ENCODE results near the gene KCNG2. TPM values are rescaled to one million over a fixed set of nuclear protein-coding genes. Genes with fewer than 3 reads are reported as not detected.

KCNG2 gene
- polyA plus RNA-seq, 1 donor from 2014 or later = not detected

DNA sequence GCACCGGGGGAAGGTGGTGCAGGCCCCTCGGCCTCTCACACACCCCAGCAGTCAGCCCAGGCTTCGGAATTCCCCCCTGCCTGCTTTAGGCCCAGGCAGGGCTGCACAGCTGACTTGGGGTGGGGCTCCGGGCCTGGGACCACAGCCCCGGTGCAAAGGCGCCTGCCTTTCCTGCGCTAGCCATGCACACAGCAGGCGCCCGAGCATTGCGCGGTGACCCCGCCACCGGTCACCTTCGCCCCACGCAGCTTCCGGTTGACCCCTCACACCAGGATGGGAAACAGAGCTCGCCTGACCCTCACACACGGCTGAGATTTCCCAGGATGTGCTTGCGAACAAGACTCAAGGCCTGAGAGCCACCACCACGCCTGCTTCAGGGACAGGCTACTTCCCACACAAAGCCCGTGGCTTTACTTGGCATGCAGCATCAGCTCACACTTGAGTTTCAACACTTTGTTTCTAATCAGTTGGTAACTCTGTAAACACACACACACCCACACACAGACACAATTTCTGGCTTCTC is 107.7 kb downstream of the KCNG2 start:
- Histone ChIP-seq H2AFZ (ENCODE audit: low read depth, low read length) (no peak overlapping the region), H3K27me3 (ENCODE audit: insufficient read depth, low read depth, low read length) (no peaks in the 10 kb centered on the region), H3K27ac (ENCODE audit: low read length) (no peak overlapping the region), H3F3A (ENCODE audit: insufficient read depth, low read length, poor library complexity, severe bottlenecking) (no peaks in the 10 kb centered on the region), H3K4me3 (ENCODE audit: low read length) (no peak overlapping the region), H4K20me1 (ENCODE audit: insufficient read depth) (no peaks in the 10 kb centered on the region), H3K9ac (ENCODE audit: low read length) (no peak overlapping the region), H3K36me3 (ENCODE audit: insufficient read depth, low read length) (peaks cover 6% of the 10 kb centered on the region), H3K4me2 (ENCODE audit: low read length) (no peak overlapping the region), H3K79me2 (replicated peaks; ENCODE audit: insufficient read depth, low read length) (no peaks in the 10 kb centered on the region), H3K9me2 (ENCODE audit: insufficient read depth, low read length) (no peaks in the 10 kb centered on the region), H3K9me3 (ENCODE audit: low read length) (no peaks in the 10 kb centered on the region)
- TF ChIP-seq SMC3 (conservative IDR thresholded peaks at IDR 0.05; ENCODE audit: poor library complexity) (no peak), EP300 (conservative IDR thresholded peaks at IDR 0.05; ENCODE audit: poor library complexity, severe bottlenecking) (no peak), EZH2 (IDR thresholded peaks at IDR 0.05; ENCODE audit: borderline replicate concordance, insufficient read depth, low read length, poor library complexity, severe bottlenecking) (no peak), RAD21 (conservative IDR thresholded peaks at IDR 0.05) (no peak), MXI1 (conservative IDR thresholded peaks at IDR 0.05; ENCODE audit: poor library complexity, severe bottlenecking) (no peak), TAF1 (IDR thresholded peaks at IDR 0.05; ENCODE audit: low read depth) (no peak), POLR2AphosphoS5 (IDR thresholded peaks at IDR 0.05) (no peak)
- TF ChIP-seq, protein P1, sequence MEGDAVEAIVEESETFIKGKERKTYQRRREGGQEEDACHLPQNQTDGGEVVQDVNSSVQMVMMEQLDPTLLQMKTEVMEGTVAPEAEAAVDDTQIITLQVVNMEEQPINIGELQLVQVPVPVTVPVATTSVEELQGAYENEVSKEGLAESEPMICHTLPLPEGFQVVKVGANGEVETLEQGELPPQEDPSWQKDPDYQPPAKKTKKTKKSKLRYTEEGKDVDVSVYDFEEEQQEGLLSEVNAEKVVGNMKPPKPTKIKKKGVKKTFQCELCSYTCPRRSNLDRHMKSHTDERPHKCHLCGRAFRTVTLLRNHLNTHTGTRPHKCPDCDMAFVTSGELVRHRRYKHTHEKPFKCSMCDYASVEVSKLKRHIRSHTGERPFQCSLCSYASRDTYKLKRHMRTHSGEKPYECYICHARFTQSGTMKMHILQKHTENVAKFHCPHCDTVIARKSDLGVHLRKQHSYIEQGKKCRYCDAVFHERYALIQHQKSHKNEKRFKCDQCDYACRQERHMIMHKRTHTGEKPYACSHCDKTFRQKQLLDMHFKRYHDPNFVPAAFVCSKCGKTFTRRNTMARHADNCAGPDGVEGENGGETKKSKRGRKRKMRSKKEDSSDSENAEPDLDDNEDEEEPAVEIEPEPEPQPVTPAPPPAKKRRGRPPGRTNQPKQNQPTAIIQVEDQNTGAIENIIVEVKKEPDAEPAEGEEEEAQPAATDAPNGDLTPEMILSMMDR (IDR thresholded peaks at IDR 0.05; ENCODE audit: poor library complexity, severe bottlenecking) = no peak
- TF ChIP-seq, protein P2, sequence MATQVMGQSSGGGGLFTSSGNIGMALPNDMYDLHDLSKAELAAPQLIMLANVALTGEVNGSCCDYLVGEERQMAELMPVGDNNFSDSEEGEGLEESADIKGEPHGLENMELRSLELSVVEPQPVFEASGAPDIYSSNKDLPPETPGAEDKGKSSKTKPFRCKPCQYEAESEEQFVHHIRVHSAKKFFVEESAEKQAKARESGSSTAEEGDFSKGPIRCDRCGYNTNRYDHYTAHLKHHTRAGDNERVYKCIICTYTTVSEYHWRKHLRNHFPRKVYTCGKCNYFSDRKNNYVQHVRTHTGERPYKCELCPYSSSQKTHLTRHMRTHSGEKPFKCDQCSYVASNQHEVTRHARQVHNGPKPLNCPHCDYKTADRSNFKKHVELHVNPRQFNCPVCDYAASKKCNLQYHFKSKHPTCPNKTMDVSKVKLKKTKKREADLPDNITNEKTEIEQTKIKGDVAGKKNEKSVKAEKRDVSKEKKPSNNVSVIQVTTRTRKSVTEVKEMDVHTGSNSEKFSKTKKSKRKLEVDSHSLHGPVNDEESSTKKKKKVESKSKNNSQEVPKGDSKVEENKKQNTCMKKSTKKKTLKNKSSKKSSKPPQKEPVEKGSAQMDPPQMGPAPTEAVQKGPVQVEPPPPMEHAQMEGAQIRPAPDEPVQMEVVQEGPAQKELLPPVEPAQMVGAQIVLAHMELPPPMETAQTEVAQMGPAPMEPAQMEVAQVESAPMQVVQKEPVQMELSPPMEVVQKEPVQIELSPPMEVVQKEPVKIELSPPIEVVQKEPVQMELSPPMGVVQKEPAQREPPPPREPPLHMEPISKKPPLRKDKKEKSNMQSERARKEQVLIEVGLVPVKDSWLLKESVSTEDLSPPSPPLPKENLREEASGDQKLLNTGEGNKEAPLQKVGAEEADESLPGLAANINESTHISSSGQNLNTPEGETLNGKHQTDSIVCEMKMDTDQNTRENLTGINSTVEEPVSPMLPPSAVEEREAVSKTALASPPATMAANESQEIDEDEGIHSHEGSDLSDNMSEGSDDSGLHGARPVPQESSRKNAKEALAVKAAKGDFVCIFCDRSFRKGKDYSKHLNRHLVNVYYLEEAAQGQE (IDR thresholded peaks at IDR 0.05; ENCODE audit: borderline replicate concordance) = no peak

DNA sequence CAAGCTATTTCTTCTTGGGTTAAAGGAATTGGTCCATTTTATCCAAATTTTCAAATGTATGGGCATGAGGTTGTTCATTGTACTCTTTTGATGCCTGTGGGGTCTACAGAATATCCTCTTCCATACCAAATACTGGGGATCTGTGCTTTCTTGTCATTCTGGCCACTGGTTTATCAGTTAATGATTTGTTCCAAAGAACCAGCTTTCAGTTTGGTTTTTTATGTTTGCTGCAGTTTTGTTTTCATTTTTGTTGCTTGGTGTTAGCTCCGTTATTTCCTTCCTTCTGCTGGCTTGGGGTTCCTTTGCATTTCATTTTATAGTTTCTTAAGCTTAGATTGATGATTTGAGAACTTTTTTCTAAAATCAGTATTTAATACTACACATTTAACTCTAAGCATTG is 108.3 kb downstream of the KCNG2 start:
- no peak overlapping the region for H3K9ac ChIP-seq (ENCODE audit: low read length)
- H3K9me3 ChIP-seq (ENCODE audit: low read length) = no peaks in the 10 kb centered on the region
- H4K20me1 ChIP-seq (ENCODE audit: insufficient read depth) = no peaks in the 10 kb centered on the region
- H3K36me3 ChIP-seq (ENCODE audit: insufficient read depth, low read length) = peaks cover 6% of the 10 kb centered on the region
- H3K79me2 ChIP-seq (replicated peaks; ENCODE audit: insufficient read depth, low read length) = no peaks in the 10 kb centered on the region
- H2AFZ ChIP-seq (ENCODE audit: low read depth, low read length) = no peak overlapping the region
- H3K9me2 ChIP-seq (ENCODE audit: insufficient read depth, low read length) = no peaks in the 10 kb centered on the region
- H3K4me2 ChIP-seq (ENCODE audit: low read length) = no peak overlapping the region
- no peak overlapping the region for H3K4me3 ChIP-seq (ENCODE audit: low read length)
- H3K27ac ChIP-seq (ENCODE audit: low read length) = no peak overlapping the region
- TF ChIP-seq, protein P1 (IDR thresholded peaks at IDR 0.05; ENCODE audit: poor library complexity, severe bottlenecking) = no peak
- TF ChIP-seq POLR2AphosphoS5 (IDR thresholded peaks at IDR 0.05) = no peak
- H3F3A ChIP-seq (ENCODE audit: insufficient read depth, low read length, poor library complexity, severe bottlenecking) = no peaks in the 10 kb centered on the region
- no peaks in the 10 kb centered on the region for H3K27me3 ChIP-seq (ENCODE audit: insufficient read depth, low read depth, low read length)
